Thyroid gland (tissue), 4 donors: ENCODE measurements around the gene DPY19L1.

Experiments used
- POLR2A ChIP-seq, 2 donors: fragments of 450-650 bp; IDR thresholded peaks; one replicate each; pipeline ENCODE4 v1.6.1; 2017; ENCODE audit warnings: antibody characterized with exemption in 2 of 2, mild to moderate bottlenecking in 2 of 2, moderate library complexity in 1 of 2
- TF ChIP-seq, protein P1 (sequence below), 6 experiments: fragments of 200-600 bp in 3 of 6; fragments of 450-650 bp in 3 of 6; sonication (generic) in 3 of 6; IDR thresholded peaks; one replicate each; pipeline ENCODE4 v1.5.1; 2016 to 2019; ENCODE audit warnings: antibody characterized with exemption in 6 of 6, mild to moderate bottlenecking in 2 of 6, inconsistent platforms in 1 of 6, moderate library complexity in 1 of 6

DNA sequence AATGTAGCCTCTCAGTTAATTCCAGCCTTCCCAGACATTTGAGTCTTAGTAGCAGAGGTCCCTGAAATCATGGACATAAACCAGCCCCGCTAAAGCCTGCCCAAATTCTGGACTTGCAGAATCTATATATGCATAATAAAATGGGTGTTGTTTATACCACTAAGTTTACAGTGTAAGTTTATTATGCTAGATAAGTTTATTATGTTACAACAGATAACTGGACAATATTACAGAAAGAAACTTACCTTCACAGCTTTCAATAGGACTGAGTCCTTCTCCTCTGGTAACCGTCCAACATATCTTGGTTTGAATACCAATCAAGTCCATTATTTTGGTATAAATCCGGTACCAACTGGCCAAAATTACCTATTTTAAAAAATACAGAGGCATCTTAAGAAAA is 26.2 kb downstream of the DPY19L1 start:
- no peak for TF ChIP-seq POLR2A (IDR thresholded peaks at IDR 0.05)
- TF ChIP-seq, protein P1, sequence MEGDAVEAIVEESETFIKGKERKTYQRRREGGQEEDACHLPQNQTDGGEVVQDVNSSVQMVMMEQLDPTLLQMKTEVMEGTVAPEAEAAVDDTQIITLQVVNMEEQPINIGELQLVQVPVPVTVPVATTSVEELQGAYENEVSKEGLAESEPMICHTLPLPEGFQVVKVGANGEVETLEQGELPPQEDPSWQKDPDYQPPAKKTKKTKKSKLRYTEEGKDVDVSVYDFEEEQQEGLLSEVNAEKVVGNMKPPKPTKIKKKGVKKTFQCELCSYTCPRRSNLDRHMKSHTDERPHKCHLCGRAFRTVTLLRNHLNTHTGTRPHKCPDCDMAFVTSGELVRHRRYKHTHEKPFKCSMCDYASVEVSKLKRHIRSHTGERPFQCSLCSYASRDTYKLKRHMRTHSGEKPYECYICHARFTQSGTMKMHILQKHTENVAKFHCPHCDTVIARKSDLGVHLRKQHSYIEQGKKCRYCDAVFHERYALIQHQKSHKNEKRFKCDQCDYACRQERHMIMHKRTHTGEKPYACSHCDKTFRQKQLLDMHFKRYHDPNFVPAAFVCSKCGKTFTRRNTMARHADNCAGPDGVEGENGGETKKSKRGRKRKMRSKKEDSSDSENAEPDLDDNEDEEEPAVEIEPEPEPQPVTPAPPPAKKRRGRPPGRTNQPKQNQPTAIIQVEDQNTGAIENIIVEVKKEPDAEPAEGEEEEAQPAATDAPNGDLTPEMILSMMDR (IDR thresholded peaks at IDR 0.05): no peak
